Posterior vena cava (tissue), 2 donors: ENCODE data around the gene BEX2. TPM values are rescaled to one million over a fixed set of nuclear protein-coding genes. Genes with fewer than 3 reads are reported as not detected.
A peak's percentile ranks its signal among the peaks of the same experiment; 100 is the strongest.
"Not testable (repeated sequence)": the region's sequence is repeated elsewhere in the genome, so short reads cannot be mapped to it uniquely, and the experiment has no call there.

ENCODE experiments used
- DNase-seq: peaks from one replicate; pipeline ENCODE4 v3.0.0-alpha.2; 2020; ENCODE audit warnings: low spot score
- intact Hi-C, 2 donors: fragments of 100-400 bp; cut with DNase I; formaldehyde crosslinking; loops; one replicate each; pipeline versions ENCODE4 v1.14.1 to v1.14.2; 2022 to 2023
- long read RNA-seq, 2 donors: library from polyadenylated mRNA; unstranded; transcript quantifications; one replicate each; pipeline ENCODE4 v2.0.0, GENCODE V29; 2020 to 2021
- total RNA-seq, 2 donors: library from RNA; stranded (reverse); fragmentation: NEBNext Ultra II Directional; extraction: Animal tissue kit (Norgen Biotek cat#: 25700); gene quantifications; one replicate each; pipeline ENCODE4 v1.2.1, GENCODE V29; 2021
- donor health status: DM: yes; HTN: yes; CAD: no.
- donor health status: DM: yes; HTN: yes; CAD: no.

Gene BEX2
- under 1 TPM in 1 of 2 donors, not detected in 1; 0.57 TPM for total RNA-seq
- long read RNA-seq, donor 1, result 0 reads
- long read RNA-seq, donor 2, result 0 reads

DNA sequence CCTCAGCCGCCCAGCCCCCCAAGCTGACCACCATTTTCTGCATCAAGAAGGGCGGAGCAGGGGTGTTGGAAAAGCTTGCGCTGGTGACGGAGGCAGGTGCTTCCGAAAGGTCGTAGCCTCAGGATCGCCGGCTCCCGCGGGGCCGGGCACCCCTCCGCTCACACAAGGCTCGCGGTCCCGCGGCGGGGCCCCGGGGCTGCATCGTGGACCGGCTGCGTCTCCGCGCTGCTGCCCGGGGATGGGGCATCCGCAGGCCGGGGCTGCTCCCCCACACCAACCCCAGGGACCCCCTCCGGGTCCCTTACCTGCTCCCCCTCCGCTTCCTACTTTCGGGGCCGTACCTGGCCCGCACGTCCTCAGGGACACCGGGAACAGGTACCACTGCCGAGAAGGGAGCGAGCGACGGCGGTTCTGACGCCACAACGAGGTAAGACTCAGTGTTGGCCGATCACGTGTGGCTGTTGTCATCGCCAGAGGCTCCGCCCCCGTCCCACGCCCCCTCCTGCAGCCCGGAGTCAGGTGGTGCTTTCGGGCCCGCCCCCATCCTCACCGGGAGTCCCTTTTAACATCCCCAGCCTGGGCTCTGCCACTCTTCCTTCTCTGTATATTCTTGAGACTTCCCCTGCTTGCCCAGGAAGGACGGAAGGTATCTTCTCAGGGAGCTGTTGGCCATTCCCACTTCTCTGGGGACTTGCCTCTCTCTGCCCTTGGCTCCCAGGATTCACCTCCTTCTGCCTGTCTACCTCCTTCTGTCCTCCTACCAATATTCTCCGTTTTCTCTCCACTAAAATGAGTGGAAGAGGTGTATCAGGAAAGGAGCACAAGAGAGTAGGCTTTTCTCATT lies at the start of gene BEX2:
TSS of gene BEX2 (minus strand) at position 436 of the 844 bp plus-strand sequence. CDS start 1,014 bp downstream, outside the sequence.
- peak; percentile 85 for DNase-seq
- intact Hi-C loops, result no loop called here

GRCh38 chrX:103360092-103360491 lies 49.3 kb upstream of the BEX2 start:
- intact Hi-C loops, result no loop called here
- DNase-seq, result no peak

- intact Hi-C loops, DNase-seq: not testable (repeated sequence)
Measured at GRCh38 chrX:103359605-103360004, 48.8 kb upstream of the BEX2 start.

DNA sequence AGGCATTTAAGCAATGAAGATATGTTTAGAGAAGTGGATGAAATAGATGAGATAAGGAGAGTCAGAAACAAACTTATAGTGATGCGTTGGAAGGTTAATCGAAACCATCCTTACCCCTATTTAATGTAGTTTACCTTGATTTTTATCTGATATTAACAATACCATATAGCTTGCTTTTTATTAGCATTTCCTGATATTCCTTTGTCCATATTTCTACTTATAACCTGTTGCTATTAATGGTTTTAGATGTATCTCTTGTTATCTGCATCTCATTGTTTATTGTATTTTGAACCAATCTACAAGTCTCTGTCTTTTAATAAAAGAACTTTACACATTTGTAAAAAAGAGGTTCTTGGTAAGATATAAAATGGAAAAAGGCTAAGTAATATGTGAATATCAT lies 47.1 kb upstream of the BEX2 start:
- no peak for DNase-seq
- intact Hi-C loops, result no loop called here

DNA sequence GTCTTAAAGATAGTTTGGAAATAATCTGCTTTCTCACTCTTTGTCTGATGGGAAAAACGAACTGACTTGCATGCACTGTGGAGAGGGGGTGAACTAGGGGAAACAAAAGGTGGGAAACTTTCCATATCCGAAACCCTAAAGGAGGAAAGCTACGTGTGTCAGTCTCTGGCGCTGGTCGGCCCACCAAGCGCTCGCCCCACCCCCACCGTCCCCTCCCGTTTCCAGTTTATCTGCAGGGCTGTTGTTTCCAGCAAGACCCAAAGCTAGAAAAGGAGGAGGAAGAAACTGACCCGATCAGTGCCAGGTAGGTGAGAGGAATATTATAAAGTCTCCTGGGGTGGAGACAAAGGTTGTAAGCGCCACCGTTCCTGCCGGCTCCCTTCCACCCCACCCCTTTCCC lies 46.1 kb upstream of the BEX2 start:
- intact Hi-C loops, result no loop called here
- no peak for DNase-seq

GRCh38 chrX:103356130-103356798 lies 45.5 kb upstream of the BEX2 start, which contains the start of gene TCEAL9:
TCEAL9 (plus strand) TSS chrX:103356506; CDS start chrX:103357685, 1,179 bp downstream.
- intact Hi-C loops, result no loop called here
- peak; percentile 85 for DNase-seq

GRCh38 chrX:103347682-103348397 lies 37.0 kb upstream of the BEX2 start:
- intact Hi-C loops, result loop anchor here in 1 of 2 donors (10.0 kb wide), 1 partner anchor 117 kb away; no protein-coding TSS in a partner anchor

GRCh38 chrX:103344606-103345005 lies 33.8 kb upstream of the BEX2 start:
- no peak for DNase-seq
- intact Hi-C loops, result loop anchor here in 1 of 2 donors (10.0 kb wide), 1 partner anchor 120 kb away; no protein-coding TSS in a partner anchor

More at GRCh38 chrX:103347682-103348397, 37.0 kb upstream of the BEX2 start:
- no peak for DNase-seq

GRCh38 chrX:103343105-103343504 lies 32.3 kb upstream of the BEX2 start:
- DNase-seq, result no peak
- intact Hi-C loops, result loop anchor here in 1 of 2 donors (10.0 kb wide), 1 partner anchor 122 kb away; no protein-coding TSS in a partner anchor

GRCh38 chrX:103338663-103339062 lies 27.9 kb upstream of the BEX2 start:
- intact Hi-C loops, result no loop called here
- DNase-seq, result no peak

DNA sequence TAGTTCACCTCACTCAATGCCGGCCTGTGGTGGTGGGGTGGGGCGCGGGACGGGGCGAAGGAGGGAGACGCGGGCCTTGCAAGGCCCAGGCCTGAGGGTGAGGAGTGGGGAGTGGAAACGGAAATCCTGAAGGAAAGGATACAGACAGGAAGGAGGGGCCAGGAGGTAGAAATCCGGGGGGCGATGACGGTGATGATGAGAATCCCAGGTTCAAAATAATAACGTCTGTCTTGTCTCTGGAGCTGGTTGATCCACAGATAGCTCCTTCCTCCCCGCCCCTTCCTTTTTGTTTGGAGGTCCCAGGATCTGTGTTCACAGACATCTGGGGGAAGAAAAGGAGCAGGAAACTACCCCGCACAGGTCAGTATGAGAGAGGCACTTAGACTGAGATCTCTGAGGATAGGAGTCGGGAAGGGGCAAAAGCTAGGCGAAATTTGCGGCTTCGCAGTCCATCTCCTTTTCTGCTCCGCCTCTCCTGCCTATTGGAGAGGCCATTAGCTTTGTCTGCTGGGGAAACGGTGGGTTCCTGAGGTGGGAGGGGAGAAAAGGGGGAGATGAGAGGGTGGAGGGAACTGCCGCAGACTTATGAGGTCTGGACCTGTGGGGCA lies 20.0 kb upstream of the BEX2 start:
- intact Hi-C loops, result no loop called here

DNA sequence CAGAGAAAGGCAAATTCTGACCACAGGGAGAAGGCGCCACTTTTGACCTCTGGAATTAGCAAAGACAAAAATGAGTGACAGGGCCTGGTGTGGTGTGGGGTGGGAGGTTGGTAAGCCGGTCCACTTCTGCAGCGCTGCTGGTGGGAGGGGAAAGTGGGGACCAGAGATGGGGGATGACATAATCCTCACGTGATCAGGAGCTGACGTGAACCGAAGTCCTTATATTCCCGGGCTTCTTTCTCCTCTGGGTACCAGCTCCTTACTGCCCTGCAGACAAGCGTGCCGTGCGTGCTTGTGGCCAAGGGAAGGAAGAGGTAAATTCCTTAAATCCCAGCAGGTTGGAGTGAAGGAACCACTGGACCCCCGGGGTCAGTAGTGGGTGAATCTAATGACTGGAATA lies 19.2 kb upstream of the BEX2 start, which contains the start of gene TCEAL7:
TSS of gene TCEAL7 (plus strand) at position 249 of the 400 bp plus-strand sequence. CDS start 1,165 bp downstream, outside the sequence.
- no peak for DNase-seq
- intact Hi-C loops, result no loop called here

More for the DNA sequence above, 20.0 kb upstream of the BEX2 start:
- DNase-seq, result no peak

DNA sequence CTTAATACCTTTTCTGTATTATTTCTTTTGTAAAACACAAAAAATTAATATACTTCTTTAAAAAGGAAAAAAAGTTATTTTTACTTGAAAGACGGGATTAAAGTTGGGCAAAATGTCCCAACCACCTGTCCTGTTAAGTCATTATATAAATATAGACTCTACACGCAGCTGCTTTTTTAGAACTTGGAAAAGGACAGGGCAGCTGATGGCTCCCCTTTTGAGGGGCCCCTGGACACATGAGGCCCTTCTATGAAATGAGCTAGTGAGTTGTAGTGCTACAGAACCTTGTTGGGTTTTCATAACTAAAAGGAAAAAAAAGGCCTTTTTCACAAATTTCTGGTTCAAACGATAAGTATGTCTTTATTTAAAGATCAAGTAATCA lies 600 bp upstream of the BEX2 start:
- no peak for DNase-seq
- intact Hi-C loops, result no loop called here

DNA sequence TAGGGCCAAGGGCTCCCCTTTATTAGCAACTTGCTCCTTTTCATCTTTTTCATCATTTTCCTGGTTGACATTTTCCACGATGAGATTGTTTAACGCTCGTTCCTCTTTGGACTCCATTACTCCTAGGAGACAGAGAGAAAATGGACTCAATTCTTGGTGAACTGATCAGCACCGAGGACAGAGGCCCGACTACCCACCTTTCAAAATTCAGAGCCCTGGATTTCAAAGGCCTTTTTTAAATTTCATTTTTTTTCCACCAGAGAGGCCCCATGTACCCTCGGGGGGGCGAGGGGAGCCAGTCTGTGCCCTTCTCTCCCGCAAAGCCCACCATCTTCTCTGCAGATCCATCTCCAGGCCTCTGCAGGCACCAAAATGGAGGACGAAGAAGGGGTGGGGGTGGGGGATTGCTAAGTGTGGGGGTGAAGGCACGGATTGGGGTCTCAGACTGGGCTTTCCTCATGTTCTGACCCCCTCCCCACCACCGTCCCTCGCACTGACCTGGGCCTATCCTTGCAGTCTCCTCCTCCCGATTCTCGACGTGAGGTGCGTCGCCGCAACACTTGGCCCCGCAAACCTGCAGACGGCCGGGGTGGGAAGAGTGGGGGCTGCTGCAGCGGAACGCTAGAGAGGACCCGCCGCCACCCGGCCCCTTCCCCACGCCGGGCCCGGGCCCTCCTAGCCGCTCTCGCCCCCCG lies 783 bp downstream of the BEX2 start:
- DNase-seq, result no peak
- intact Hi-C loops, result no loop called here

- intact Hi-C loops, result not testable (repeated sequence)
Measured at GRCh38 chrX:103305666-103306065, 5.1 kb downstream of the BEX2 start.

GRCh38 chrX:103304705-103305104 lies 6.1 kb downstream of the BEX2 start:
- intact Hi-C loops, result no loop called here
- no peak for DNase-seq

More at GRCh38 chrX:103305666-103306065, 5.1 kb downstream of the BEX2 start:
- DNase-seq, result not testable (repeated sequence)

DNA sequence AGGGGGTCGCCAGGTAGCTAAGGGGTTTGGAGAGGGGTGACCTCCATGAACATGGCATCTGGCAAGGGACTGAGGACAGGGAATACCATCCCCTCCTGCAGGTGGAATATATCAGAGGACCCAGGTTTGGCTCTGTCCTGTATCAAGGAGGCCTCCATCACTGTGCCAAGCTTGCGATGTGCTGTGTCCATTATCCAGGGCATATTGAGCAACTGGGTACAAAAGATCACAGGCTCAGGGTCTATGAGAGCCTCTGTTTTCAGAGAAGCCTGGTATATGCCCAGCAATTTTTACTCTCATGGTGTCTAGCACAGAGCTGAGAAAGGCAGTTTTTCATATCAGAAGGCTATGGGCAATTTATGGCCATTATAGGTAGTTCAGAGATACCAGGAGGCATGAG lies 17.7 kb downstream of the BEX2 start:
- no peak for DNase-seq
- intact Hi-C loops, result no loop called here

- intact Hi-C loops, result no loop called here
- no peak for DNase-seq
Measured at GRCh38 chrX:103279624-103280023, 31.2 kb downstream of the BEX2 start.
